A673 (cell line): ENCODE results near the gene CXCR3.

Source experiments
- EZH2 ChIP-seq: fragments of 200-600 bp; sonication (generic); IDR thresholded peaks from 2 replicates; pipeline ENCODE4 v1.6.1; 2017; ENCODE audit warnings: borderline replicate concordance, low read depth, mild to moderate bottlenecking, mixed read lengths, antibody characterized with exemption, low read length; ENCODE audit not compliant: poor library complexity, severe bottlenecking
- TF ChIP-seq, protein P1 (sequence below): fragments of 300-800, 200-600 bp; sonication (generic); conservative IDR thresholded peaks from 2 replicates; pipeline ENCODE4 v1.5.1; 2017; ENCODE audit warnings: low read depth, mild to moderate bottlenecking, antibody characterized with exemption, low read length, moderate library complexity, mixed read lengths

DNA sequence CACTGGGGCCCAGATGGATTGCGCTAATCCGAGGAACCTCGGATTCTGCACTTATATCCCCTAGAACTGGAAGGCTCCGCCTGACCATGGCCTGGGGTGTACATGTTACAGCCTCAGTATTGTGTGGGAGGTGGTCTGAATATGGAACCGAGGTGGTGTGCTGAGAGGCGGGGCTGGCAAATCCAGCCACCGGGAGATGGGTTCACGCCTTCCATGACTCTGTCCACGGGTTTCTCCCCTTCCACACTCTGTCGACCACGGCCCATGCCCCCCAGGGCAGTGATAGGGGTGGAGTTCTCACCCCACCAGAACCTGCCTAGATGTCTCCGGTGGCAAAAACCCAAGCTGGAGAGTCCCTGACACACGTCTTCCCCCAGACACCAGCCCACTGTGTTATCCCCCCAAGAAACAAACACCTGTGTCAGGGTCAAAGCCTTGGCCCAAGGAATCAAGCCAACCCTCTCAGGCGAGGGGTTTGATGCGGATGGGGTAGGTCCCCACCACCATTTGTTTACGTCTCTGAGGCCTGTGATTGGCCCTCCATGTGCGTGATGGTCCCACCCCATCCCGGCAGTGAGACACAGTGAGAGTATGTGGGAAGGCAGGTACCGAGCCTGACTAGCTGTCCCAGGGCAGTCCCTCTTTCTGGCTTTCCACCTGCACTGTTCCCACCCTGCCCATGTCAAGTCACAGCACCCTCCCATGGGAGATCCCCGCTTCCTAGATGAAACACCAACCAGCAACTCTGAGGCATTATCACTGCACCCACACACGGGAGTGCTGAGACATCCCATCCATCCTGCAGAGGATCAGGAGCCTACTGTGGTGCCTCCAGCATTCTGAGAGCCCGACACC is 42.5 kb upstream of the CXCR3 start:
- no peak for TF ChIP-seq EZH2
- TF ChIP-seq, protein P1, sequence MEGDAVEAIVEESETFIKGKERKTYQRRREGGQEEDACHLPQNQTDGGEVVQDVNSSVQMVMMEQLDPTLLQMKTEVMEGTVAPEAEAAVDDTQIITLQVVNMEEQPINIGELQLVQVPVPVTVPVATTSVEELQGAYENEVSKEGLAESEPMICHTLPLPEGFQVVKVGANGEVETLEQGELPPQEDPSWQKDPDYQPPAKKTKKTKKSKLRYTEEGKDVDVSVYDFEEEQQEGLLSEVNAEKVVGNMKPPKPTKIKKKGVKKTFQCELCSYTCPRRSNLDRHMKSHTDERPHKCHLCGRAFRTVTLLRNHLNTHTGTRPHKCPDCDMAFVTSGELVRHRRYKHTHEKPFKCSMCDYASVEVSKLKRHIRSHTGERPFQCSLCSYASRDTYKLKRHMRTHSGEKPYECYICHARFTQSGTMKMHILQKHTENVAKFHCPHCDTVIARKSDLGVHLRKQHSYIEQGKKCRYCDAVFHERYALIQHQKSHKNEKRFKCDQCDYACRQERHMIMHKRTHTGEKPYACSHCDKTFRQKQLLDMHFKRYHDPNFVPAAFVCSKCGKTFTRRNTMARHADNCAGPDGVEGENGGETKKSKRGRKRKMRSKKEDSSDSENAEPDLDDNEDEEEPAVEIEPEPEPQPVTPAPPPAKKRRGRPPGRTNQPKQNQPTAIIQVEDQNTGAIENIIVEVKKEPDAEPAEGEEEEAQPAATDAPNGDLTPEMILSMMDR = no peak
